HepG2 (cell line): ENCODE results near the gene STYK1. TPM values are rescaled to one million over a fixed set of nuclear protein-coding genes. Genes with fewer than 3 reads are reported as not detected.

Experiments
- GPN1 ChIP-seq: sonication (generic); formaldehyde crosslinking; IDR thresholded peaks from 2 replicates; pipeline ENCODE4 v1.5.1; 2020; ENCODE audit warnings: missing genetic modification reagents, borderline replicate concordance
- HOXA7 ChIP-seq: sonication (generic); formaldehyde crosslinking; IDR thresholded peaks from 2 replicates; pipeline ENCODE4 v1.8.1; 2022; ENCODE audit warnings: mild to moderate bottlenecking, missing genetic modification reagents, moderate library complexity
- JDP2 ChIP-seq: sonication (generic); formaldehyde crosslinking; IDR thresholded peaks from 2 replicates; pipeline ENCODE4 v1.8.1; 2022; ENCODE audit warnings: missing genetic modification reagents, borderline replicate concordance
- LCORL ChIP-seq, 2 experiments: fragments of 450-650 bp in 1 of 2; sonication (generic) in 1 of 2; formaldehyde crosslinking in 1 of 2; IDR thresholded peaks; 2 replicates each; pipeline versions ENCODE4 v1.5.0 to v1.6.1; 2017 to 2020; ENCODE audit warnings: antibody characterized with exemption in 1 of 2, missing genetic modification reagents in 1 of 2
- NCOR1 ChIP-seq: fragments of 200-600 bp; sonication (generic); IDR thresholded peaks from 2 replicates; pipeline ENCODE4 v1.7.0; 2017; ENCODE audit warnings: antibody characterized with exemption, low read length, borderline replicate concordance
- STAG1 ChIP-seq: sonication (generic); formaldehyde crosslinking; IDR thresholded peaks from 2 replicates; pipeline ENCODE4 v1.4.0; 2020; ENCODE audit warnings: missing genetic modification reagents
- polyA plus RNA-seq, 8 experiments: library from polyadenylated mRNA; depleted of rRNA in 3 of 8; stranded (reverse) in 7 of 8; unstranded in 1 of 8; fragments of >200 nt; fragmentation: Illumina TruSeq in 4 of 8; extraction: Trizol in 4 of 8; gene quantifications; 2 replicates each; pipeline versions ENCODE4 v1.2.1 to v1.2.3, GENCODE V29; 2011 to 2016; ENCODE audit warnings: low read depth in 4 of 8, missing spikeins in 1 of 8, mixed read lengths in 1 of 8; ENCODE audit not compliant: insufficient read depth in 1 of 8
- total RNA-seq, 5 experiments: library from RNA; depleted of rRNA; stranded (reverse); fragments of >200 nt; fragmentation: Illumina TruSeq; extraction: Trizol; gene quantifications; 2 replicates each; pipeline ENCODE4 v1.2.3, GENCODE V29; 2016; ENCODE audit warnings: low read depth in 1 of 5
- TF ChIP-seq, protein P1 (sequence below): sonication (generic); formaldehyde crosslinking; IDR thresholded peaks from 2 replicates; pipeline ENCODE4 v1.5.1; 2020; ENCODE audit warnings: mild to moderate bottlenecking, missing genetic modification reagents, moderate library complexity
- TF ChIP-seq, protein P2 (sequence below): sonication (generic); formaldehyde crosslinking; conservative IDR thresholded peaks from 2 replicates; pipeline ENCODE4 v1.4.0; 2020; ENCODE audit warnings: missing genetic modification reagents
- TF ChIP-seq, protein P3 (sequence below): sonication (generic); formaldehyde crosslinking; IDR thresholded peaks from 2 replicates; pipeline ENCODE4 v1.4.0; 2020; ENCODE audit warnings: missing genetic modification reagents
- TF ChIP-seq, protein P4 (sequence below): sonication (generic); formaldehyde crosslinking; conservative IDR thresholded peaks from 2 replicates; pipeline ENCODE4 v1.5.0; 2020; ENCODE audit warnings: missing genetic modification reagents
- TF ChIP-seq, protein P5 (sequence below): sonication (generic); formaldehyde crosslinking; IDR thresholded peaks from 2 replicates; pipeline ENCODE4 v1.8.1; 2023; ENCODE audit warnings: mild to moderate bottlenecking, inconsistent platforms, moderate library complexity, missing genetic modification reagents, borderline replicate concordance
- TF ChIP-seq, protein P6 (sequence below): sonication (generic); formaldehyde crosslinking; IDR thresholded peaks from 2 replicates; pipeline ENCODE4 v1.8.0; 2023; ENCODE audit warnings: mild to moderate bottlenecking, missing genetic modification reagents

Gene STYK1
- total and polyA plus RNA-seq, 2 of the 13 experiments (the other 11 are each of a cell fraction or from before 2014, with no cell fraction given) = not detected

DNA sequence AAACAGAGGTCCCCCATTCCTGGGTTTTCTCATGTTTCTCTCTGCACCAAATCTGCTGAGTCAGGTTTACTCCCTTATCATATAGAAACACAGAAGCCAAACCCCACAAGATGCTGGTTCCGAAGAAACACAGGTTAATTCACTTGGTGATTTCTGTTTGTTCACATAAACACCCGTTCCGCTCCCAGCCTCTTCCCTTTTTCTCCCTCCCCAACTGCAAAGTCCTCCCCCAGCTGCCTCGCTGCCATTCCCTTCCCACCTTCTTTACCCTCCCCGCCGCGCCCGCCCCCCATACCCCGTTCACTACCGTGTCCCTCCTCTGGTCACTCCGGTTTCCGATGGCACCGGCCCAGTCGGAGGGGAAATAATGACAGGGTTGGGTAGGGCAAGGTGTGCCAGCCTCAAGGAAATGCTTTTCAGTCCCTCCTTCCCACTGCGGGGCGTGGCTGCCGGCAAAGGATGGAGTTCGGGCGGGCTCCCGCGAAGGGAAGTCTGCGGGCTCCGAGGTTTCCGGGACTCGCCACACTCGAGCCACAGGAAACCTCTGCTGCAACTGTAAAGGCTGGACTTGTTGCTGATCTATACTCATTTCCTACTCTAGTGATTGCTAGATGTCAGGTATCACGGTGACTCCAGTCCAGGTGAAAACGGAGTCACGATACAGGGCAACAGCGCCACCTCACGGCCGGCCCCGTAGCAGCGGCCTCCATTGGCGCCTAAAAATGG lies at the start of gene STYK1 (continued):
- TF ChIP-seq, protein P1, sequence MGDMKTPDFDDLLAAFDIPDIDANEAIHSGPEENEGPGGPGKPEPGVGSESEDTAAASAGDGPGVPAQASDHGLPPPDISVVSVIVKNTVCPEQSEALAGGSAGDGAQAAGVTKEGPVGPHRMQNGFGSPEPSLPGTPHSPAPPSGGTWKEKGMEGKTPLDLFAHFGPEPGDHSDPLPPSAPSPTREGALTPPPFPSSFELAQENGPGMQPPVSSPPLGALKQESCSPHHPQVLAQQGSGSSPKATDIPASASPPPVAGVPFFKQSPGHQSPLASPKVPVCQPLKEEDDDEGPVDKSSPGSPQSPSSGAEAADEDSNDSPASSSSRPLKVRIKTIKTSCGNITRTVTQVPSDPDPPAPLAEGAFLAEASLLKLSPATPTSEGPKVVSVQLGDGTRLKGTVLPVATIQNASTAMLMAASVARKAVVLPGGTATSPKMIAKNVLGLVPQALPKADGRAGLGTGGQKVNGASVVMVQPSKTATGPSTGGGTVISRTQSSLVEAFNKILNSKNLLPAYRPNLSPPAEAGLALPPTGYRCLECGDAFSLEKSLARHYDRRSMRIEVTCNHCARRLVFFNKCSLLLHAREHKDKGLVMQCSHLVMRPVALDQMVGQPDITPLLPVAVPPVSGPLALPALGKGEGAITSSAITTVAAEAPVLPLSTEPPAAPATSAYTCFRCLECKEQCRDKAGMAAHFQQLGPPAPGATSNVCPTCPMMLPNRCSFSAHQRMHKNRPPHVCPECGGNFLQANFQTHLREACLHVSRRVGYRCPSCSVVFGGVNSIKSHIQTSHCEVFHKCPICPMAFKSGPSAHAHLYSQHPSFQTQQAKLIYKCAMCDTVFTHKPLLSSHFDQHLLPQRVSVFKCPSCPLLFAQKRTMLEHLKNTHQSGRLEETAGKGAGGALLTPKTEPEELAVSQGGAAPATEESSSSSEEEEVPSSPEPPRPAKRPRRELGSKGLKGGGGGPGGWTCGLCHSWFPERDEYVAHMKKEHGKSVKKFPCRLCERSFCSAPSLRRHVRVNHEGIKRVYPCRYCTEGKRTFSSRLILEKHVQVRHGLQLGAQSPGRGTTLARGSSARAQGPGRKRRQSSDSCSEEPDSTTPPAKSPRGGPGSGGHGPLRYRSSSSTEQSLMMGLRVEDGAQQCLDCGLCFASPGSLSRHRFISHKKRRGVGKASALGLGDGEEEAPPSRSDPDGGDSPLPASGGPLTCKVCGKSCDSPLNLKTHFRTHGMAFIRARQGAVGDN (CRISPR knock-in tag) = peak; percentile 16; the same call in 1 of the 2 replicates
- TF ChIP-seq NCOR1 (no peak), HOXA7 (CRISPR knock-in tag) (no peak), LCORL (IDR thresholded peaks at IDR 0.05) (no peak), LCORL (CRISPR knock-in tag; IDR thresholded peaks at IDR 0.05) (no peak), GPN1 (CRISPR knock-in tag) (no peak), STAG1 (CRISPR knock-in tag) (peak; percentile 86), JDP2 (CRISPR knock-in tag) (no peak)
- TF ChIP-seq, protein P2, sequence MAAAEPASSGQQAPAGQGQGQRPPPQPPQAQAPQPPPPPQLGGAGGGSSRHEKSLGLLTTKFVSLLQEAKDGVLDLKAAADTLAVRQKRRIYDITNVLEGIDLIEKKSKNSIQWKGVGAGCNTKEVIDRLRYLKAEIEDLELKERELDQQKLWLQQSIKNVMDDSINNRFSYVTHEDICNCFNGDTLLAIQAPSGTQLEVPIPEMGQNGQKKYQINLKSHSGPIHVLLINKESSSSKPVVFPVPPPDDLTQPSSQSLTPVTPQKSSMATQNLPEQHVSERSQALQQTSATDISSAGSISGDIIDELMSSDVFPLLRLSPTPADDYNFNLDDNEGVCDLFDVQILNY = 0 out of 2 replicates have a peak, but pooled peaks have one; percentile 34
- TF ChIP-seq, protein P3, sequence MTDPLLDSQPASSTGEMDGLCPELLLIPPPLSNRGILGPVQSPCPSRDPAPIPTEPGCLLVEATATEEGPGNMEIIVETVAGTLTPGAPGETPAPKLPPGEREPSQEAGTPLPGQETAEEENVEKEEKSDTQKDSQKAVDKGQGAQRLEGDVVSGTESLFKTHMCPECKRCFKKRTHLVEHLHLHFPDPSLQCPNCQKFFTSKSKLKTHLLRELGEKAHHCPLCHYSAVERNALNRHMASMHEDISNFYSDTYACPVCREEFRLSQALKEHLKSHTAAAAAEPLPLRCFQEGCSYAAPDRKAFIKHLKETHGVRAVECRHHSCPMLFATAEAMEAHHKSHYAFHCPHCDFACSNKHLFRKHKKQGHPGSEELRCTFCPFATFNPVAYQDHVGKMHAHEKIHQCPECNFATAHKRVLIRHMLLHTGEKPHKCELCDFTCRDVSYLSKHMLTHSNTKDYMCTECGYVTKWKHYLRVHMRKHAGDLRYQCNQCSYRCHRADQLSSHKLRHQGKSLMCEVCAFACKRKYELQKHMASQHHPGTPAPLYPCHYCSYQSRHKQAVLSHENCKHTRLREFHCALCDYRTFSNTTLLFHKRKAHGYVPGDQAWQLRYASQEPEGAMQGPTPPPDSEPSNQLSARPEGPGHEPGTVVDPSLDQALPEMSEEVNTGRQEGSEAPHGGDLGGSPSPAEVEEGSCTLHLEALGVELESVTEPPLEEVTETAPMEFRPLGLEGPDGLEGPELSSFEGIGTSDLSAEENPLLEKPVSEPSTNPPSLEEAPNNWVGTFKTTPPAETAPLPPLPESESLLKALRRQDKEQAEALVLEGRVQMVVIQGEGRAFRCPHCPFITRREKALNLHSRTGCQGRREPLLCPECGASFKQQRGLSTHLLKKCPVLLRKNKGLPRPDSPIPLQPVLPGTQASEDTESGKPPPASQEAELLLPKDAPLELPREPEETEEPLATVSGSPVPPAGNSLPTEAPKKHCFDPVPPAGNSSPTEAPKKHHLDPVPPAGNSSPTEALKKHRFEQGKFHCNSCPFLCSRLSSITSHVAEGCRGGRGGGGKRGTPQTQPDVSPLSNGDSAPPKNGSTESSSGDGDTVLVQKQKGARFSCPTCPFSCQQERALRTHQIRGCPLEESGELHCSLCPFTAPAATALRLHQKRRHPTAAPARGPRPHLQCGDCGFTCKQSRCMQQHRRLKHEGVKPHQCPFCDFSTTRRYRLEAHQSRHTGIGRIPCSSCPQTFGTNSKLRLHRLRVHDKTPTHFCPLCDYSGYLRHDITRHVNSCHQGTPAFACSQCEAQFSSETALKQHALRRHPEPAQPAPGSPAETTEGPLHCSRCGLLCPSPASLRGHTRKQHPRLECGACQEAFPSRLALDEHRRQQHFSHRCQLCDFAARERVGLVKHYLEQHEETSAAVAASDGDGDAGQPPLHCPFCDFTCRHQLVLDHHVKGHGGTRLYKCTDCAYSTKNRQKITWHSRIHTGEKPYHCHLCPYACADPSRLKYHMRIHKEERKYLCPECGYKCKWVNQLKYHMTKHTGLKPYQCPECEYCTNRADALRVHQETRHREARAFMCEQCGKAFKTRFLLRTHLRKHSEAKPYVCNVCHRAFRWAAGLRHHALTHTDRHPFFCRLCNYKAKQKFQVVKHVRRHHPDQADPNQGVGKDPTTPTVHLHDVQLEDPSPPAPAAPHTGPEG (CRISPR knock-in tag) = 0 out of 2 replicates have a peak, but pooled peaks have one; percentile 49
- TF ChIP-seq, protein P4, sequence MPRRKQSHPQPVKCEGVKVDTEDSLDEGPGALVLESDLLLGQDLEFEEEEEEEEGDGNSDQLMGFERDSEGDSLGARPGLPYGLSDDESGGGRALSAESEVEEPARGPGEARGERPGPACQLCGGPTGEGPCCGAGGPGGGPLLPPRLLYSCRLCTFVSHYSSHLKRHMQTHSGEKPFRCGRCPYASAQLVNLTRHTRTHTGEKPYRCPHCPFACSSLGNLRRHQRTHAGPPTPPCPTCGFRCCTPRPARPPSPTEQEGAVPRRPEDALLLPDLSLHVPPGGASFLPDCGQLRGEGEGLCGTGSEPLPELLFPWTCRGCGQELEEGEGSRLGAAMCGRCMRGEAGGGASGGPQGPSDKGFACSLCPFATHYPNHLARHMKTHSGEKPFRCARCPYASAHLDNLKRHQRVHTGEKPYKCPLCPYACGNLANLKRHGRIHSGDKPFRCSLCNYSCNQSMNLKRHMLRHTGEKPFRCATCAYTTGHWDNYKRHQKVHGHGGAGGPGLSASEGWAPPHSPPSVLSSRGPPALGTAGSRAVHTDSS (CRISPR knock-in tag) = no peak
- TF ChIP-seq, protein P5, sequence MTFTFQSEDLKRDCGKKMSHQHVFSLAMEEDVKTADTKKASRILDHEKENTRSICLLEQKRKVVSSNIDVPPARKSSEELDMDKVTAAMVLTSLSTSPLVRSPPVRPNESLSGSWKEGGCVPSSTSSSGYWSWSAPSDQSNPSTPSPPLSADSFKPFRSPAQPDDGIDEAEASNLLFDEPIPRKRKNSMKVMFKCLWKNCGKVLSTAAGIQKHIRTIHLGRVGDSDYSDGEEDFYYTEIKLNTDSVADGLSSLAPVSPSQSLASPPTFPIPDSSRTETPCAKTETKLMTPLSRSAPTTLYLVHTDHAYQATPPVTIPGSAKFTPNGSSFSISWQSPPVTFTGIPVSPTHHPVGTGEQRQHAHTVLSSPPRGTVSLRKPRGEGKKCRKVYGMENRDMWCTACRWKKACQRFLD (CRISPR knock-in tag) = peak; percentile 48; the same call in 1 of the 2 replicates
- TF ChIP-seq, protein P6, sequence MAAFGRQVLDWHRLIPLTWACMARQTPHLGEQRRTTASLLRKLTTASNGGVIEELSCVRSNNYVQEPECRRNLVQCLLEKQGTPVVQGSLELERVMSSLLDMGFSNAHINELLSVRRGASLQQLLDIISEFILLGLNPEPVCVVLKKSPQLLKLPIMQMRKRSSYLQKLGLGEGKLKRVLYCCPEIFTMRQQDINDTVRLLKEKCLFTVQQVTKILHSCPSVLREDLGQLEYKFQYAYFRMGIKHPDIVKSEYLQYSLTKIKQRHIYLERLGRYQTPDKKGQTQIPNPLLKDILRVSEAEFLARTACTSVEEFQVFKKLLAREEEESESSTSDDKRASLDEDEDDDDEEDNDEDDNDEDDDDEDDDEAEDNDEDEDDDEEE (CRISPR knock-in tag) = no peak
